Measurements from ENCODE around the gene UBE2E2. TPM values are rescaled to one million over a fixed set of nuclear protein-coding genes. Genes with fewer than 3 reads are reported as not detected.

UBE2E2 gene
- 16.6 and 35.1 TPM in 2 replicates for total RNA-seq

GRCh38 chr3:23202921-23203707 is at the start of gene UBE2E2:
Gene UBE2E2, plus strand, starts transcription at chr3:23203327.

